GM12878 (cell line): ENCODE data around the gene MXD4. TPM values are rescaled to one million over a fixed set of nuclear protein-coding genes. Genes with fewer than 3 reads are reported as not detected.

Experiments
- ATAC-seq: fragments of 200-7000 bp; cut with Tn5 transposase; 3 replicates; pipeline ENCODE4 v1.9.1; 2020; ENCODE audit warnings: mild to moderate bottlenecking, moderate library complexity
- BruUV-seq: library from RNA; stranded (reverse); fragments of 400-500 nt; replicated peaks from 2 replicates; lab custom pipeline; 2021; lab: Mats Ljungman, UMichigan
- CTCF ChIA-PET: fragments of 300-600 bp; sonication (Branson Sonifier 250); formaldehyde crosslinking; extraction: SDS; loops from one replicate; lab custom pipeline; 2021; ENCODE audit warnings: inconsistent platforms; lab: Yijun Ruan, JAX
- POLR2A ChIA-PET: fragments of 350-600 bp; formaldehyde crosslinking; extraction: SDS; loops from one replicate; lab custom pipeline; 2021; ENCODE audit warnings: inconsistent platforms; lab: Charles Lee
- RAD21 ChIA-PET: fragments of 300-600 bp; sonication (Branson Sonifier 250); formaldehyde crosslinking; loops from one replicate; lab custom pipeline; 2023; ENCODE audit warnings: antibody characterized with exemption; ENCODE audit not compliant: unreplicated experiment; lab: Charles Lee
- SMC1A ChIA-PET: fragments of 300-600 bp; sonication (Branson Sonifier 250); formaldehyde crosslinking; loops from one replicate; lab custom pipeline; 2023; ENCODE audit not compliant: unreplicated experiment, uncharacterized antibody; lab: Charles Lee
- DNase-seq: peaks from one replicate; pipeline ENCODE4 v3.0.0-alpha.2; 2011; ENCODE audit warnings: low read depth, low spot score
- FAIRE-seq: peaks from 3 replicates; lab custom pipeline; 2011; peaks lifted over from hg19 to GRCh38; lab: Jason Lieb, UNC
- H2AFZ ChIP-seq: 2 replicates; pipeline ENCODE4 v1.6.0; 2011; ENCODE audit warnings: low read depth, low read length, control low read depth; ENCODE audit not compliant: control insufficient read depth
- H3K27ac ChIP-seq: 2 replicates; pipeline ENCODE4 v1.5.1; 2011; ENCODE audit warnings: control low read depth; ENCODE audit not compliant: control insufficient read depth, insufficient read depth
- H3K27me3 ChIP-seq, 2 experiments: replicated peaks in 1 of 2; 2 replicates each; pipeline versions ENCODE4 v1.6.0 to v1.6.1; 2011; ENCODE audit warnings: low read length in 1 of 2; ENCODE audit not compliant: control insufficient read depth in 2 of 2, insufficient read depth in 2 of 2
- H3K36me3 ChIP-seq, 2 experiments: 2 replicates each; pipeline ENCODE4 v1.5.1; 2011; ENCODE audit warnings: low read length in 1 of 2; ENCODE audit not compliant: control insufficient read depth in 2 of 2, insufficient read depth in 2 of 2
- H3K4me1 ChIP-seq: 2 replicates; pipeline ENCODE4 v1.6.1; 2011; ENCODE audit warnings: mild to moderate bottlenecking, low read length, moderate library complexity, mixed read lengths; ENCODE audit not compliant: control insufficient read depth, insufficient read depth
- H3K4me2 ChIP-seq: 2 replicates; pipeline ENCODE4 v1.6.0; 2011; ENCODE audit warnings: control low read depth; ENCODE audit not compliant: control insufficient read depth, insufficient read depth
- H3K4me3 ChIP-seq: fragments of 200-600 bp; sonication (generic); 2 replicates; pipeline ENCODE4 v1.5.1; 2016
- H3K79me2 ChIP-seq: 2 replicates; pipeline ENCODE4 v1.6.0; 2011; ENCODE audit warnings: low read length; ENCODE audit not compliant: control insufficient read depth, insufficient read depth
- H3K9ac ChIP-seq: 2 replicates; pipeline ENCODE4 v1.8.0; 2011; ENCODE audit warnings: low read length, control low read depth, mixed read lengths; ENCODE audit not compliant: control insufficient read depth, insufficient read depth
- H3K9me3 ChIP-seq: replicated peaks from 3 replicates; pipeline ENCODE4 v1.5.1; 2011; ENCODE audit warnings: mild to moderate bottlenecking, low read length; ENCODE audit not compliant: control insufficient read depth, insufficient read depth
- H4K20me1 ChIP-seq: 2 replicates; pipeline ENCODE4 v1.6.0; 2011; ENCODE audit not compliant: control insufficient read depth, insufficient read depth
- ASH2L ChIP-seq: fragments of 300-600, 200-600 bp; sonication (generic); IDR thresholded peaks from 2 replicates; pipeline ENCODE4 v1.6.1; 2017; ENCODE audit warnings: low read depth, mild to moderate bottlenecking, borderline replicate concordance
- EED ChIP-seq: sonication (generic); IDR thresholded peaks from 2 replicates; pipeline ENCODE4 v1.6.1; 2016; ENCODE audit warnings: antibody characterized with exemption, low read depth
- ESRRA ChIP-seq: IDR thresholded peaks from 2 replicates; pipeline ENCODE4 v1.6.1; 2012; ENCODE audit warnings: mild to moderate bottlenecking, low read length, improper control_type of control experiment
- EZH2 ChIP-seq: IDR thresholded peaks from 2 replicates; pipeline ENCODE4 v1.6.1; 2012; ENCODE audit warnings: low read depth, mild to moderate bottlenecking, control low read depth, inconsistent platforms, low read length, borderline replicate concordance; ENCODE audit not compliant: control insufficient read depth
- FOXK2 ChIP-seq: fragments of 450-650 bp; IDR thresholded peaks from 2 replicates; pipeline ENCODE4 v1.6.1; 2017; ENCODE audit warnings: mild to moderate bottlenecking, moderate library complexity
- GATAD2B ChIP-seq: fragments of 450-650 bp; conservative IDR thresholded peaks from 2 replicates; pipeline ENCODE4 v1.6.1; 2017; ENCODE audit warnings: low read depth, mild to moderate bottlenecking, moderate library complexity
- HDGF ChIP-seq: fragments of 450-650 bp; IDR thresholded peaks from 2 replicates; pipeline ENCODE4 v1.6.1; 2016; ENCODE audit warnings: antibody characterized with exemption
- IKZF1 ChIP-seq: fragments of 450-650 bp; conservative IDR thresholded peaks from 2 replicates; pipeline ENCODE4 v1.6.1; 2017; ENCODE audit warnings: antibody characterized with exemption, mild to moderate bottlenecking
- MEF2B ChIP-seq: fragments of 450-650 bp; IDR thresholded peaks from 2 replicates; pipeline ENCODE4 v1.6.1; 2018; ENCODE audit warnings: mild to moderate bottlenecking, moderate library complexity; ENCODE audit not compliant: partially characterized antibody, poor library complexity, severe bottlenecking
- MYC ChIP-seq: IDR thresholded peaks from 2 replicates; pipeline ENCODE4 v1.6.1; 2011; ENCODE audit warnings: mild to moderate bottlenecking, low read length, moderate library complexity, inconsistent platforms; ENCODE audit not compliant: insufficient read depth, insufficient replicate concordance, insufficient read length, severe bottlenecking
- NFYA ChIP-seq: IDR thresholded peaks from 2 replicates; pipeline ENCODE4 v1.6.1; 2011; ENCODE audit warnings: low read depth, mild to moderate bottlenecking, low read length, improper control_type of control experiment, borderline replicate concordance
- SMARCA5 ChIP-seq: fragments of 450-650 bp; IDR thresholded peaks from 2 replicates; pipeline ENCODE4 v1.6.1; 2017; ENCODE audit warnings: mild to moderate bottlenecking
- SREBF1 ChIP-seq: IDR thresholded peaks from 2 replicates; pipeline ENCODE4 v1.6.1; 2012; ENCODE audit warnings: mild to moderate bottlenecking, low read length
- SUZ12 ChIP-seq: fragments of 200-600 bp; sonication (generic); IDR thresholded peaks from one replicate; pipeline ENCODE4 v1.6.1; 2018; ENCODE audit warnings: antibody characterized with exemption, mild to moderate bottlenecking; ENCODE audit not compliant: unreplicated experiment
- TAF1 ChIP-seq: IDR thresholded peaks from 2 replicates; pipeline ENCODE4 v1.6.1; 2011; ENCODE audit warnings: mild to moderate bottlenecking, low read depth, low read length, borderline replicate concordance
- TCF3 ChIP-seq: IDR thresholded peaks from 2 replicates; pipeline ENCODE4 v1.6.1; 2012; ENCODE audit warnings: low read depth, mild to moderate bottlenecking, low read length, borderline replicate concordance; ENCODE audit not compliant: insufficient read depth
- TCF7 ChIP-seq: IDR thresholded peaks from 2 replicates; pipeline ENCODE4 v1.6.1; 2014; ENCODE audit warnings: antibody characterized with exemption, borderline replicate concordance
- ZNF207 ChIP-seq: fragments of 450-650 bp; IDR thresholded peaks from 2 replicates; pipeline ENCODE4 v1.6.1; 2014; ENCODE audit warnings: antibody characterized with exemption, mild to moderate bottlenecking, borderline replicate concordance
- WGBS: methylation state at CpG from one replicate; pipeline ENCODE4 v1.1.6; 2016; ENCODE audit warnings: low lambda C conversion rate; ENCODE audit not compliant: insufficient replicate concordance, insufficient coverage; ENCODE audit errors: missing lambda C conversion rate; 5-methylcytosine and 5-hydroxymethylcytosine counted together
- in situ Hi-C: fragments of 300-500 bp; cut with MboI; formaldehyde crosslinking; loops from 9 replicates; pipeline ENCODE4 v1.14.3; 2018; ENCODE audit warnings: mixed read lengths
- intact Hi-C: fragments of 100-400 bp; cut with micrococcal nuclease; formaldehyde crosslinking; loops from one replicate; pipeline ENCODE4 v1.14.2; 2022; ENCODE audit not compliant: unreplicated experiment
- polyA plus RNA-seq, 11 experiments: library from polyadenylated mRNA; depleted of rRNA in 4 of 11; unstranded in 6 of 11; stranded (reverse) in 5 of 11; fragments of >200 nt; fragmentation: Nextera tagmentation in 4 of 11; fragmentation: Illumina TruSeq in 1 of 11; extraction: Ambion mirVana in 4 of 11; extraction: Trizol in 1 of 11; gene quantifications; 1 replicate in 1 of 11; 2 replicates in 10 of 11; pipeline versions ENCODE4 v1.2.1 to v1.2.3, GENCODE V29; 2011 to 2016; ENCODE audit warnings: inconsistent platforms in 2 of 11, missing spikeins in 2 of 11, low read depth in 1 of 11
- total RNA-seq, 4 experiments: library from RNA; depleted of rRNA in 3 of 4; stranded (reverse); fragments of >200 nt in 3 of 4; fragmentation: Illumina TruSeq in 1 of 4; extraction: Trizol in 1 of 4; gene quantifications; 2 replicates each; pipeline versions ENCODE4 v1.2.1 to v1.2.3, GENCODE V29; 2013 to 2021

MXD4 gene
- total and polyA plus RNA-seq, 10 of the 15 experiments (the other 5 are each of a cell fraction or from before 2014, with no cell fraction given): 0.21 to 25.6 (median 5.2) TPM

DNA sequence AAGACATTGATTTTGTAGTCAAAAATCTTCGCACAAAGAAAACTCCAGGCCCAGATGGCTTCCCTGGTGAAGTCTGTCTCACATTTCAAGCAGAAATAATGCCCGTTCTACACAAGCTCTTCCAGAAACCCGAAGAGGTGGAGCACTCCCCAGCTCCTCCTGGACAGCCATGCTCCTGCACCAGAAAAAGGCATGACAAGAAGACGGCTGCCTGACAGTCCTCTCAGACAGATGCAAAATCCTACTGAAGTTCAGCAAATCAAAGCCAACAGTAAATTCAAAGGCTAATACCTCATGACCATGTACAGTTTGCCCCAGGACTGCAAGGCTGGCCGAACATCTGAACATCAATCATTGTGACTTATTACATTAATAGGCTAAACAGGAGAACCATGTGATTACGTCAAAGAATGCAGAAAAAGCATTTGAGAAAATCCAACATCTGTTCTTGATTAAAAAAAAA, 30.8 kb upstream of the MXD4 start:
- peaks cover 0 to 1% of the 10 kb centered on the region in 2 experiments; a peak in 2 of 4 replicates for H3K27me3 ChIP-seq
- H3K9me3 ChIP-seq: no peaks in the 10 kb centered on the region
- no peak overlapping the region for H3K9ac ChIP-seq
- in situ Hi-C loops (no loop called here), intact Hi-C loops (no loop called here)
- no peak for DNase-seq
- CTCF ChIA-PET: no interaction called here
- H2AFZ ChIP-seq: no peak overlapping the region
- no peak overlapping the region for H3K4me3 ChIP-seq
- POLR2A ChIA-PET: no interaction called here
- no TSS peak for BruUV-seq
- H3K79me2 ChIP-seq: no peaks in the 10 kb centered on the region
- 55% methylated on average over 6 of the region's 6 CpGs for WGBS
- H3K4me2 ChIP-seq: no peak overlapping the region
- H3K4me1 ChIP-seq: peaks cover 8% of the 10 kb centered on the region; the same call in 1 of the 2 replicates
- no peak overlapping the region for H3K27ac ChIP-seq
- ATAC-seq: no peak
- SMC1A ChIA-PET: no interaction called here
- no peak for FAIRE-seq
- H3K36me3 ChIP-seq: no peaks in the 10 kb centered on the region
- TF ChIP-seq SUZ12: no peak
- no peak for TF ChIP-seq FOXK2
- no peak for TF ChIP-seq EZH2
- no peak for TF ChIP-seq SMARCA5
- no peak for TF ChIP-seq ESRRA
- no peak for TF ChIP-seq HDGF
- no peak for TF ChIP-seq ASH2L
- TF ChIP-seq TCF3: no peak
- TF ChIP-seq SREBF1: no peak
- no peak for TF ChIP-seq GATAD2B
- no peak for TF ChIP-seq EED
- no peak for TF ChIP-seq ZNF207
- no peak for TF ChIP-seq TAF1
- TF ChIP-seq IKZF1: no peak
- TF ChIP-seq TCF7: no peak
- TF ChIP-seq MYC: no peak
- TF ChIP-seq MEF2B: no peak
- TF ChIP-seq NFYA: no peak
- no peaks in the 10 kb centered on the region for H4K20me1 ChIP-seq
- RAD21 ChIA-PET: no interaction called here
